K562 (cell line): ENCODE data around the gene LSM11. TPM values are rescaled to one million over a fixed set of nuclear protein-coding genes. Genes with fewer than 3 reads are reported as not detected.

Source experiments
- ATAC-seq: fragments of 200-7000 bp; cut with Tn5 transposase; 3 replicates; pipeline ENCODE4 v1.9.1; 2020; ENCODE audit warnings: moderate library complexity
- BruUV-seq: library from RNA; stranded (reverse); fragments of 400-500 nt; replicated peaks from 2 replicates; lab custom pipeline; 2021; lab: Mats Ljungman, UMichigan
- CTCF ChIA-PET: fragments of 300-600 bp; formaldehyde crosslinking; extraction: SDS; loops from one replicate; lab custom pipeline; 2021; ENCODE audit warnings: low intra/inter-chr PET ratio; lab: Yijun Ruan, JAX
- POLR2A ChIA-PET: fragments of 300-600, 350-650 bp; sonication (Branson Sonifier 250); formaldehyde crosslinking; extraction: SDS; loops from one replicate; lab custom pipeline; 2021; ENCODE audit warnings: antibody characterized with exemption, inconsistent platforms; lab: Yijun Ruan, JAX
- DNase-seq, 4 experiments: peaks; one replicate each; pipeline versions ENCODE4 v3.0.0 to v3.0.0-alpha.2; 2011 to 2018; ENCODE audit warnings: low spot score in 3 of 4, mixed read lengths in 3 of 4; ENCODE audit errors: extremely low read depth in 1 of 4
- FAIRE-seq: peaks from 2 replicates; lab custom pipeline; 2011; peaks lifted over from hg19 to GRCh38; lab: Jason Lieb, UNC
- H2AFZ ChIP-seq: 2 replicates; pipeline ENCODE4 v1.6.0; 2011; ENCODE audit warnings: low read depth, low read length, control low read depth, inconsistent platforms
- H3K27ac ChIP-seq: fragments of 200-600 bp; 3 replicates; pipeline ENCODE4 v1.8.0; 2011; ENCODE audit warnings: low read depth, mild to moderate bottlenecking, control low read depth, inconsistent platforms, low read length, moderate library complexity, mixed read lengths; ENCODE audit errors: extremely low read depth
- H3K27me3 ChIP-seq, 2 experiments: fragments of 300-600 bp in 1 of 2; 2 replicates in 1 of 2; 3 replicates in 1 of 2; pipeline versions ENCODE4 v1.6.0 to v1.8.0; 2011; ENCODE audit warnings: inconsistent platforms in 2 of 2, low read length in 2 of 2, mild to moderate bottlenecking in 1 of 2, mixed read lengths in 1 of 2, moderate library complexity in 1 of 2; ENCODE audit not compliant: control insufficient read depth in 2 of 2, insufficient read depth in 2 of 2
- H3K36me3 ChIP-seq: fragments of 300-600 bp; 3 replicates; pipeline ENCODE4 v1.8.0; 2011; ENCODE audit warnings: mild to moderate bottlenecking, low read length, inconsistent platforms; ENCODE audit not compliant: control insufficient read depth, insufficient read depth
- H3K4me1 ChIP-seq, 2 experiments: fragments of 200-600 bp in 1 of 2; replicated peaks in 1 of 2; 2 replicates in 1 of 2; 3 replicates in 1 of 2; pipeline versions ENCODE4 v1.5.1 to v1.8.0; 2011; ENCODE audit warnings: inconsistent platforms in 2 of 2, low read length in 2 of 2, mild to moderate bottlenecking in 1 of 2, mixed read lengths in 1 of 2, moderate library complexity in 1 of 2; ENCODE audit not compliant: control insufficient read depth in 2 of 2, insufficient read depth in 2 of 2
- H3K4me2 ChIP-seq: 2 replicates; pipeline ENCODE4 v1.6.1; 2011; ENCODE audit warnings: low read length, control low read depth, inconsistent platforms, mixed read lengths; ENCODE audit not compliant: insufficient read depth
- H3K4me3 ChIP-seq: fragments of 200-600 bp; sonication (generic), shearing (Covaris generic); 2 replicates; pipeline ENCODE4 v1.5.1; 2016; ENCODE audit warnings: control low read depth, inconsistent platforms
- H3K79me2 ChIP-seq: fragments of 200-600 bp; 3 replicates; pipeline ENCODE4 v1.8.0; 2011; ENCODE audit warnings: low read length, inconsistent platforms; ENCODE audit not compliant: control insufficient read depth, insufficient read depth
- H3K9ac ChIP-seq, 2 experiments: 2 replicates each; pipeline versions ENCODE4 v1.6.0 to v1.6.1; 2011; ENCODE audit warnings: low read depth in 2 of 2, low read length in 2 of 2, control low read depth in 1 of 2, inconsistent platforms in 1 of 2, mild to moderate bottlenecking in 1 of 2, mixed read lengths in 1 of 2; ENCODE audit not compliant: insufficient read depth in 1 of 2
- H3K9me1 ChIP-seq: one replicate; pipeline ENCODE4 v1.6.0; 2011; ENCODE audit warnings: inconsistent platforms, mild to moderate bottlenecking, low read length, moderate library complexity; ENCODE audit not compliant: control insufficient read depth, insufficient read depth
- H3K9me3 ChIP-seq: replicated peaks from 2 replicates; pipeline ENCODE4 v1.5.1; 2011; ENCODE audit warnings: low read depth, low read length, inconsistent platforms; ENCODE audit not compliant: control insufficient read depth, insufficient read depth
- H4K20me1 ChIP-seq: replicated peaks from 2 replicates; pipeline ENCODE4 v1.6.1; 2011; ENCODE audit warnings: low read length, inconsistent platforms, mixed read lengths; ENCODE audit not compliant: control insufficient read depth, insufficient read depth
- CREB1 ChIP-seq, 2 experiments: sonication (generic) in 1 of 2; formaldehyde crosslinking in 1 of 2; IDR thresholded peaks; 2 replicates each; pipeline versions ENCODE4 v1.6.1 to v1.8.0; 2012 to 2022; ENCODE audit warnings: inconsistent platforms in 1 of 2, mild to moderate bottlenecking in 1 of 2, missing genetic modification reagents in 1 of 2, moderate library complexity in 1 of 2
- FIP1L1 ChIP-seq: fragments of 200-400 bp; formaldehyde crosslinking; IDR thresholded peaks from 2 replicates; pipeline ENCODE4 v1.6.1; 2018; ENCODE audit warnings: mild to moderate bottlenecking, low read depth, low read length; ENCODE audit not compliant: poor library complexity, severe bottlenecking
- HNRNPL ChIP-seq: fragments of 200-400 bp; formaldehyde crosslinking; IDR thresholded peaks from 2 replicates; pipeline ENCODE4 v1.6.1; 2017; ENCODE audit warnings: low read depth, mild to moderate bottlenecking, low read length
- POLR2G ChIP-seq: fragments of 200-400 bp; formaldehyde crosslinking; IDR thresholded peaks from 2 replicates; pipeline ENCODE4 v1.6.1; 2017; ENCODE audit warnings: low read depth, mild to moderate bottlenecking, antibody characterized with exemption, low read length, moderate library complexity
- PRMT5 ChIP-seq: sonication (generic); formaldehyde crosslinking; IDR thresholded peaks from 2 replicates; pipeline ENCODE4 v1.5.0; 2020; ENCODE audit warnings: missing genetic modification reagents
- TRIM24 ChIP-seq, 2 experiments: fragments of 450-650 bp; IDR thresholded peaks; 2 replicates each; pipeline ENCODE4 v1.6.1; 2016
- YBX1 ChIP-seq: fragments of 450-650 bp; IDR thresholded peaks from 2 replicates; pipeline ENCODE4 v1.7.1; 2016; ENCODE audit warnings: mild to moderate bottlenecking
- ZBTB7A ChIP-seq: IDR thresholded peaks from 2 replicates; pipeline ENCODE4 v1.6.1; 2011; ENCODE audit warnings: low read depth, mild to moderate bottlenecking, low read length, moderate library complexity, borderline replicate concordance; ENCODE audit not compliant: control insufficient read depth
- ZFPM2 ChIP-seq: fragments of 250-450 bp; sonication (Bioruptor Pico); IDR thresholded peaks from 2 replicates; pipeline ENCODE4 v1.5.1; 2022; ENCODE audit warnings: mild to moderate bottlenecking
- ZNF253 ChIP-seq: fragments of 250-450 bp; sonication (Bioruptor Pico); conservative IDR thresholded peaks from 2 replicates; pipeline ENCODE4 v1.6.1; 2021; ENCODE audit warnings: mild to moderate bottlenecking
- ZNF551 ChIP-seq: fragments of 250-450 bp; sonication (Bioruptor Pico); IDR thresholded peaks from 2 replicates; pipeline ENCODE4 v1.5.0; 2021; ENCODE audit warnings: mild to moderate bottlenecking, moderate library complexity
- WGBS: fragments of 100-300 bp; shearing (Covaris generic); methylation state at CpG from one replicate; pipeline ENCODE4 v1.1.6; 2016; ENCODE audit warnings: low coverage, mixed read lengths; ENCODE audit not compliant: insufficient coverage; ENCODE audit errors: missing lambda C conversion rate; 5-methylcytosine and 5-hydroxymethylcytosine counted together
- in situ Hi-C: fragments of 300-500 bp; cut with MboI; formaldehyde crosslinking; loops from 4 replicates; pipeline ENCODE4 v1.15.0; 2018; ENCODE audit warnings: inconsistent platforms, mixed read lengths
- intact Hi-C: fragments of 100-400 bp; cut with micrococcal nuclease; formaldehyde crosslinking; loops from 2 replicates; pipeline ENCODE4 v1.14.2; 2022
- polyA plus RNA-seq, 8 experiments: library from polyadenylated mRNA; depleted of rRNA in 4 of 8; stranded (reverse) in 5 of 8; unstranded in 3 of 8; fragments of >200 nt; fragmentation: Nextera tagmentation in 2 of 8; fragmentation: Illumina TruSeq in 1 of 8; extraction: Ambion mirVana in 2 of 8; extraction: Trizol in 1 of 8; gene quantifications; 2 replicates each; pipeline versions ENCODE4 v1.2.1 to v1.2.3, GENCODE V29; 2011 to 2014; ENCODE audit warnings: inconsistent platforms in 1 of 8, missing spikeins in 1 of 8
- total RNA-seq, 7 experiments: library from RNA; depleted of rRNA in 6 of 7; stranded (reverse); fragments of >200 nt in 6 of 7; fragmentation: Illumina TruSeq in 2 of 7; extraction: Trizol in 2 of 7; gene quantifications; 2 replicates each; pipeline versions ENCODE4 v1.2.1 to v1.2.3, GENCODE V29; 2011 to 2021; ENCODE audit warnings: low replicate concordance in 1 of 7
- TF ChIP-seq, protein P1 (sequence below): fragments of 450-650 bp; IDR thresholded peaks from 2 replicates; pipeline ENCODE4 v1.6.1; 2018; ENCODE audit not compliant: partially characterized antibody
- TF ChIP-seq, protein P2 (sequence below): sonication (generic); formaldehyde crosslinking; IDR thresholded peaks from 2 replicates; pipeline ENCODE4 v1.8.1; 2023; ENCODE audit warnings: mild to moderate bottlenecking, missing genetic modification reagents, moderate library complexity

LSM11 gene
- total and polyA plus RNA-seq, 9 of the 15 experiments (the other 6 are each of a cell fraction or from before 2014, with no cell fraction given): 1.8 to 9.4 (median 4.7) TPM

DNA sequence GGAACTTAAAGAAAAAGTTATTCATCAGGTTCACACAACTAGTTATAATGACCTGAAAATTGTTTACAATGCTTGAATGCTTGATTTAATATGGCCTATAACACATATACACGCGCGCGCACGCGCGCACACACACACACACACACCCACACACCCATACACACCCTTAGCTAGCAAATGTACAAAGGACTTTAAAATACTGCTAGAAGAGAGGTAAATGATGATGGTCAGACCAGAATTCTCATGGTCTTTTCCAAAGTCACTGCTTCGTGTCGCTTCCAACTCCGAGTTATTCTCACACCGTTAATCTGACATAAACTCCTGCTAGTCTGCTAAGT lies 5.9 kb downstream of the LSM11 start (continued):
- TF ChIP-seq FIP1L1 (no peak), CREB1 (IDR thresholded peaks at IDR 0.05) (no peak), CREB1 (CRISPR knock-in tag; IDR thresholded peaks at IDR 0.05) (no peak), HNRNPL (no peak), ZFPM2 (CRISPR knock-in tag) (no peak), POLR2G (no peak)
- TF ChIP-seq, protein P1, sequence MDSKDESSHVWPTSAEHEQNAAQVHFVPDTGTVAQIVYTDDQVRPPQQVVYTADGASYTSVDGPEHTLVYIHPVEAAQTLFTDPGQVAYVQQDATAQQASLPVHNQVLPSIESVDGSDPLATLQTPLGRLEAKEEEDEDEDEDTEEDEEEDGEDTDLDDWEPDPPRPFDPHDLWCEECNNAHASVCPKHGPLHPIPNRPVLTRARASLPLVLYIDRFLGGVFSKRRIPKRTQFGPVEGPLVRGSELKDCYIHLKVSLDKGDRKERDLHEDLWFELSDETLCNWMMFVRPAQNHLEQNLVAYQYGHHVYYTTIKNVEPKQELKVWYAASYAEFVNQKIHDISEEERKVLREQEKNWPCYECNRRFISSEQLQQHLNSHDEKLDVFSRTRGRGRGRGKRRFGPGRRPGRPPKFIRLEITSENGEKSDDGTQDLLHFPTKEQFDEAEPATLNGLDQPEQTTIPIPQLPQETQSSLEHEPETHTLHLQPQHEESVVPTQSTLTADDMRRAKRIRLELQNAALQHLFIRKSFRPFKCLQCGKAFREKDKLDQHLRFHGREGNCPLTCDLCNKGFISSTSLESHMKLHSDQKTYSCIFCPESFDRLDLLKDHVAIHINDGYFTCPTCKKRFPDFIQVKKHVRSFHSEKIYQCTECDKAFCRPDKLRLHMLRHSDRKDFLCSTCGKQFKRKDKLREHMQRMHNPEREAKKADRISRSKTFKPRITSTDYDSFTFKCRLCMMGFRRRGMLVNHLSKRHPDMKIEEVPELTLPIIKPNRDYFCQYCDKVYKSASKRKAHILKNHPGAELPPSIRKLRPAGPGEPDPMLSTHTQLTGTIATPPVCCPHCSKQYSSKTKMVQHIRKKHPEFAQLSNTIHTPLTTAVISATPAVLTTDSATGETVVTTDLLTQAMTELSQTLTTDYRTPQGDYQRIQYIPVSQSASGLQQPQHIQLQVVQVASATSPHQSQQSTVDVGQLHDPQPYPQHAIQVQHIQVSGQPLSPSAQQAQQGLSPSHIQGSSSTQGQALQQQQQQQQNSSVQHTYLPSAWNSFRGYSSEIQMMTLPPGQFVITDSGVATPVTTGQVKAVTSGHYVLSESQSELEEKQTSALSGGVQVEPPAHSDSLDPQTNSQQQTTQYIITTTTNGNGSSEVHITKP: no peak
- TF ChIP-seq, all 486 proteins: peak for 0

DNA sequence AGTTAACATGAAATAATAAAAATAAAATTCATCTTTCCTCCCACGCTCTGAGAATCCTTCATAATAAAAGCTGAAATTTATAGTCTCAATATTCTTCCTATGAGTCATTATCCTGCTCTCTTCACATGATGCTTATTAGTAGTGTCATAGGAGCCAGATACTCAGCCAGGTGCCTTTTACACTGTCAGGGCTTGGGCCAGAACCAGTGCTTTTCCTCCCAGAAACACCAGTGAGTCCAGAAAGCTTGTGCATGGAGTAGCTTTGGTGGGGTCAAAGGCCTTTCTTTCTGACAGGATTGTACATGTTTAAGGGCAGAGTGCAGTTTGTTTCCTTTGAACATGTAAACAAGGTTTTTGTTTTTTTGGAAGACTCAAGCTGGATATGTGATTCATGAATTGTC lies 6.8 kb downstream of the LSM11 start:
- Histone ChIP-seq H2AFZ (no peak overlapping the region), H3K27ac (no peak overlapping the region), H3K79me2 (0 out of 3 replicates have a peak, but pooled peaks cover 3% of the 10 kb centered on the region), H3K9me1 (no peaks in the 10 kb centered on the region), H3K9me3 (no peaks in the 10 kb centered on the region), H3K4me2 (no peak overlapping the region), H4K20me1 (no peaks in the 10 kb centered on the region), H3K27me3 (no peaks in the 10 kb centered on the region), H3K9ac (no peak overlapping the region), H3K4me3 (no peak overlapping the region), H3K36me3 (peaks cover 18% of the 10 kb centered on the region; the same call in 1 of the 3 replicates), H3K4me1 (peaks cover 4 to 10% of the 10 kb centered on the region in 2 experiments; a peak in 3 of 5 replicates)
- FAIRE-seq (no peak), DNase-seq (no peak), ATAC-seq (no peak)
- TF ChIP-seq ZNF253 (CRISPR knock-in tag) (no peak), PRMT5 (no peak), TRIM24 (IDR thresholded peaks at IDR 0.05) (no peak), ZBTB7A (no peak), YBX1 (no peak), ZNF551 (CRISPR knock-in tag) (no peak)
- TF ChIP-seq, protein P2, sequence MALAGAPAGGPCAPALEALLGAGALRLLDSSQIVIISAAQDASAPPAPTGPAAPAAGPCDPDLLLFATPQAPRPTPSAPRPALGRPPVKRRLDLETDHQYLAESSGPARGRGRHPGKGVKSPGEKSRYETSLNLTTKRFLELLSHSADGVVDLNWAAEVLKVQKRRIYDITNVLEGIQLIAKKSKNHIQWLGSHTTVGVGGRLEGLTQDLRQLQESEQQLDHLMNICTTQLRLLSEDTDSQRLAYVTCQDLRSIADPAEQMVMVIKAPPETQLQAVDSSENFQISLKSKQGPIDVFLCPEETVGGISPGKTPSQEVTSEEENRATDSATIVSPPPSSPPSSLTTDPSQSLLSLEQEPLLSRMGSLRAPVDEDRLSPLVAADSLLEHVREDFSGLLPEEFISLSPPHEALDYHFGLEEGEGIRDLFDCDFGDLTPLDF (CRISPR knock-in tag): no peak
- 92% methylated on average over 1 of the region's 1 CpG for WGBS
- intact Hi-C loops: no loop called here
- CTCF ChIA-PET: no interaction called here
- BruUV-seq: no TSS peak
- POLR2A ChIA-PET: no interaction called here
- in situ Hi-C loops: no loop called here
